Measurements from ENCODE around the gene TFF1. TPM values are rescaled to one million over a fixed set of nuclear protein-coding genes. Genes with fewer than 3 reads are reported as not detected.

TFF1 gene
- total RNA-seq, 1 experiment from 2014 or later: 2.2 TPM

- Histone ChIP-seq H3K79me2 (ENCODE audit: low read depth) (no peaks in the 10 kb centered on the region), H3F3A (ENCODE audit: insufficient read depth, low read depth) (no peaks in the 10 kb centered on the region), H3K36me3 (ENCODE audit: low read depth) (no peaks in the 10 kb centered on the region), H3K4me1 (replicated peaks; ENCODE audit: insufficient read depth) (no peaks in the 10 kb centered on the region), H3K27ac (no peak overlapping the region), H3K27me3 (ENCODE audit: insufficient read depth, low read depth) (no peaks in the 10 kb centered on the region), H3K9me3 (ENCODE audit: insufficient read depth, low read depth) (no peaks in the 10 kb centered on the region), H4K20me1 (ENCODE audit: insufficient read depth) (no peaks in the 10 kb centered on the region), H3K9me2 (ENCODE audit: insufficient read depth) (no peaks in the 10 kb centered on the region), H3K4me2 (no peak overlapping the region), H3K4me3 (no peak overlapping the region), H2AFZ (no peak overlapping the region)
- no TSS peak for BruUV-seq (replicated peaks)
- ChIA-PET POLR2A (ENCODE audit: unreplicated experiment) (no interaction called here), CTCF (interaction anchor here (0.5 to 0.7 kb wide), 4 partner anchors 15 to 596 kb away, joined by 3 read pairs; no protein-coding TSS in a partner anchor)
- TF ChIP-seq, protein P1, sequence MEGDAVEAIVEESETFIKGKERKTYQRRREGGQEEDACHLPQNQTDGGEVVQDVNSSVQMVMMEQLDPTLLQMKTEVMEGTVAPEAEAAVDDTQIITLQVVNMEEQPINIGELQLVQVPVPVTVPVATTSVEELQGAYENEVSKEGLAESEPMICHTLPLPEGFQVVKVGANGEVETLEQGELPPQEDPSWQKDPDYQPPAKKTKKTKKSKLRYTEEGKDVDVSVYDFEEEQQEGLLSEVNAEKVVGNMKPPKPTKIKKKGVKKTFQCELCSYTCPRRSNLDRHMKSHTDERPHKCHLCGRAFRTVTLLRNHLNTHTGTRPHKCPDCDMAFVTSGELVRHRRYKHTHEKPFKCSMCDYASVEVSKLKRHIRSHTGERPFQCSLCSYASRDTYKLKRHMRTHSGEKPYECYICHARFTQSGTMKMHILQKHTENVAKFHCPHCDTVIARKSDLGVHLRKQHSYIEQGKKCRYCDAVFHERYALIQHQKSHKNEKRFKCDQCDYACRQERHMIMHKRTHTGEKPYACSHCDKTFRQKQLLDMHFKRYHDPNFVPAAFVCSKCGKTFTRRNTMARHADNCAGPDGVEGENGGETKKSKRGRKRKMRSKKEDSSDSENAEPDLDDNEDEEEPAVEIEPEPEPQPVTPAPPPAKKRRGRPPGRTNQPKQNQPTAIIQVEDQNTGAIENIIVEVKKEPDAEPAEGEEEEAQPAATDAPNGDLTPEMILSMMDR (conservative IDR thresholded peaks at IDR 0.05): peak; percentile 81
- TF ChIP-seq EZH2 (IDR thresholded peaks at IDR 0.05; ENCODE audit: low read depth): no peak
- intact Hi-C loops (cut with micrococcal nuclease; ENCODE audit: unreplicated experiment): loop anchor here (1.0 to 10.0 kb wide), 7 partner anchors 44 to 236 kb away; partner anchors contain the start of gene SLC37A1
- peak; percentile 47 to 59 for DNase-seq
These were observed 15.1 kb upstream of the TFF1 start for GRCh38 chr21:42381347-42381984.

DNA sequence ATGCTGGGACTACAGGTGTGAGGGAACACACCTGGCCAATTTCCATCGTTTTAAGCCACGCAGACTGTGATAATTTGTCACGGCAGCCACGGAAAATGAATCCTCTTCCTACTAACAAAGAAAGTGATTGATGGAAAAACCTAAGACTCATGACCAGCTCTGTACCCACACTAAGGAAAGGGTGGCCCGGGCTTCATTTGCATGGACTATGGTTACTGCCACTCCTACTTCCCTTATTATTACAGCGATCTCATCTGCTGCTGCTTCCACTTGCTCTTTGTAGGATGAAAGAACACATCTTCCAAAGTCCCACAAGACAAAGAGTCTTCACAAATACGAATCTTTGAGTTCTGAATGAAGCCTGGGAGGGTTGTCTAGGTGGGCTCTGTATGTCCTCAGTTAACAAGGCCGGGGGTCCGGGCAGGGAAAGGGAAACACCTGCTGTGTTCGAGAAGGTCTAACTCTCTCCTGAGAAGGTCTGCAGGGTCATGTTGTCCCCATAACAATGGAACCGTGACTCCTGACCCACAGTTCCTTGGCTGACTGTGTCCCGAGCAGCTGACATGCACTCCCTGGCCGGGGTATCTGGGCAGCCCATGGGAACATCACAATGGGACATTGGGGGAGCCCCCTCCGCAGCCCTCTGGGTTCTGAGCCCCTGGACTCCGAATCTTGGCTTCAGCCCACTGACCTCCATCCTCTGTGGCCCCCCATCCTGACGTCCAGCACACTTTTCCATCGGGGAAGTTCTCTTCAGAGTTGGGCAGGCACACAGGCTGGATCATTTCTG, 13.3 kb upstream of the TFF1 start:
- no peak for DNase-seq
- no peaks in the 10 kb centered on the region for H3K36me3 ChIP-seq (ENCODE audit: low read depth)
- ChIA-PET CTCF (no interaction called here), POLR2A (ENCODE audit: unreplicated experiment) (no interaction called here)
- no peaks in the 10 kb centered on the region for H3F3A ChIP-seq (ENCODE audit: insufficient read depth, low read depth)
- no peaks in the 10 kb centered on the region for H4K20me1 ChIP-seq (ENCODE audit: insufficient read depth)
- BruUV-seq (replicated peaks): no TSS peak
- intact Hi-C loops (cut with micrococcal nuclease; ENCODE audit: unreplicated experiment): loop anchor here (2.0 to 10.0 kb wide), 3 partner anchors 42 to 135 kb away; partner anchors contain the start of gene SLC37A1
- no peak overlapping the region for H3K4me2 ChIP-seq
- no peaks in the 10 kb centered on the region for H3K27me3 ChIP-seq (ENCODE audit: insufficient read depth, low read depth)
- H3K9me3 ChIP-seq (ENCODE audit: insufficient read depth, low read depth): no peaks in the 10 kb centered on the region
- TF ChIP-seq, protein P1 (conservative IDR thresholded peaks at IDR 0.05): no peak
- TF ChIP-seq EZH2 (IDR thresholded peaks at IDR 0.05; ENCODE audit: low read depth): no peak
- H3K27ac ChIP-seq: no peak overlapping the region
- H3K9me2 ChIP-seq (ENCODE audit: insufficient read depth): no peaks in the 10 kb centered on the region
- H3K79me2 ChIP-seq (ENCODE audit: low read depth): no peaks in the 10 kb centered on the region
- no peaks in the 10 kb centered on the region for H3K4me1 ChIP-seq (replicated peaks; ENCODE audit: insufficient read depth)
- no peak overlapping the region for H2AFZ ChIP-seq
- no peak overlapping the region for H3K4me3 ChIP-seq

- no peaks in the 10 kb centered on the region for H3K36me3 ChIP-seq (ENCODE audit: low read depth)
- no peaks in the 10 kb centered on the region for H3F3A ChIP-seq (ENCODE audit: insufficient read depth, low read depth)
- no peaks in the 10 kb centered on the region for H3K9me2 ChIP-seq (ENCODE audit: insufficient read depth)
- no peaks in the 10 kb centered on the region for H3K79me2 ChIP-seq (ENCODE audit: low read depth)
- no peaks in the 10 kb centered on the region for H3K27me3 ChIP-seq (ENCODE audit: insufficient read depth, low read depth)
- intact Hi-C loops (cut with micrococcal nuclease; ENCODE audit: unreplicated experiment): no loop called here
- H3K4me3 ChIP-seq: no peak overlapping the region
- ChIA-PET POLR2A (ENCODE audit: unreplicated experiment) (no interaction called here), CTCF (no interaction called here)
- no peaks in the 10 kb centered on the region for H3K9me3 ChIP-seq (ENCODE audit: insufficient read depth, low read depth)
- no peak for DNase-seq
- H4K20me1 ChIP-seq (ENCODE audit: insufficient read depth): no peaks in the 10 kb centered on the region
- H3K4me1 ChIP-seq (replicated peaks; ENCODE audit: insufficient read depth): no peaks in the 10 kb centered on the region
- H3K27ac ChIP-seq: no peak overlapping the region
- TF ChIP-seq, protein P1 (conservative IDR thresholded peaks at IDR 0.05): no peak
- no peak for TF ChIP-seq EZH2 (IDR thresholded peaks at IDR 0.05; ENCODE audit: low read depth)
- no TSS peak for BruUV-seq (replicated peaks)
- H3K4me2 ChIP-seq: no peak overlapping the region
- no peak overlapping the region for H2AFZ ChIP-seq
These were observed 12.1 kb upstream of the TFF1 start for GRCh38 chr21:42378418-42378817.
